K562 (cell line): ENCODE data around the gene LDLR. TPM values are rescaled to one million over a fixed set of nuclear protein-coding genes. Genes with fewer than 3 reads are reported as not detected.

Experiments used
- BCL6 ChIP-seq: fragments of 250-450 bp; sonication (Bioruptor Pico); IDR thresholded peaks from 2 replicates; pipeline ENCODE4 v1.4.0; 2020
- CREB1 ChIP-seq, 2 experiments: sonication (generic) in 1 of 2; formaldehyde crosslinking in 1 of 2; IDR thresholded peaks; 2 replicates each; pipeline versions ENCODE4 v1.6.1 to v1.8.0; 2012 to 2022; ENCODE audit warnings: inconsistent platforms in 1 of 2, mild to moderate bottlenecking in 1 of 2, missing genetic modification reagents in 1 of 2, moderate library complexity in 1 of 2
- CSDE1 ChIP-seq, 2 experiments: fragments of 450-650 bp; IDR thresholded peaks; 2 replicates each; pipeline ENCODE4 v1.6.1; 2016; ENCODE audit warnings: mild to moderate bottlenecking in 1 of 2
- DDX20 ChIP-seq: fragments of 450-650 bp; IDR thresholded peaks from 2 replicates; pipeline ENCODE4 v1.6.1; 2016; ENCODE audit warnings: missing genetic modification characterization, low read depth, mild to moderate bottlenecking, missing compliant biosample characterization, moderate library complexity
- MCM5 ChIP-seq: fragments of 450-650 bp; IDR thresholded peaks from 2 replicates; pipeline ENCODE4 v1.6.1; 2016; ENCODE audit warnings: low read depth
- NCOR1 ChIP-seq: fragments of 450-650 bp; IDR thresholded peaks from 2 replicates; pipeline ENCODE4 v1.6.1; 2016; ENCODE audit warnings: mild to moderate bottlenecking, moderate library complexity
- POLR2B ChIP-seq: fragments of 450-650 bp; IDR thresholded peaks from 2 replicates; pipeline ENCODE4 v1.6.1; 2018; ENCODE audit warnings: low read depth; ENCODE audit not compliant: partially characterized antibody
- RAD51 ChIP-seq: fragments of 450-650 bp; IDR thresholded peaks from 2 replicates; pipeline ENCODE4 v1.7.1; 2016; ENCODE audit warnings: low read depth, mild to moderate bottlenecking, borderline replicate concordance
- RBM15 ChIP-seq: fragments of 200-400 bp; formaldehyde crosslinking; IDR thresholded peaks from 2 replicates; pipeline ENCODE4 v1.6.1; 2018; ENCODE audit warnings: mild to moderate bottlenecking, low read length, moderate library complexity; ENCODE audit not compliant: insufficient read depth
- RBM22 ChIP-seq: fragments of 200-400 bp; formaldehyde crosslinking; IDR thresholded peaks from 2 replicates; pipeline ENCODE4 v1.6.1; 2018; ENCODE audit warnings: low read length, low read depth; ENCODE audit not compliant: poor library complexity, severe bottlenecking
- SLC30A9 ChIP-seq: fragments of 250-450 bp; sonication (Bioruptor Pico); IDR thresholded peaks from 2 replicates; pipeline ENCODE4 v1.8.0; 2022; ENCODE audit warnings: mild to moderate bottlenecking, moderate library complexity
- SMC3 ChIP-seq: conservative IDR thresholded peaks from 2 replicates; pipeline ENCODE4 v1.6.1; 2011; ENCODE audit warnings: low read depth, low read length, improper control_type of control experiment; ENCODE audit not compliant: insufficient read depth
- SUPT5H ChIP-seq: fragments of 450-650 bp; IDR thresholded peaks from 2 replicates; pipeline ENCODE4 v1.6.1; 2016
- YBX1 ChIP-seq: fragments of 450-650 bp; IDR thresholded peaks from 2 replicates; pipeline ENCODE4 v1.7.1; 2016; ENCODE audit warnings: mild to moderate bottlenecking
- ZNF224 ChIP-seq: sonication (generic); formaldehyde crosslinking; IDR thresholded peaks from 2 replicates; pipeline ENCODE4 v1.8.0; 2022; ENCODE audit warnings: mild to moderate bottlenecking, missing genetic modification reagents
- ZNF408 ChIP-seq: fragments of 250-450 bp; sonication (Bioruptor Pico); IDR thresholded peaks from 2 replicates; pipeline ENCODE4 v1.4.0; 2020; ENCODE audit warnings: low read depth, mild to moderate bottlenecking, moderate library complexity
- ZNF551 ChIP-seq: fragments of 250-450 bp; sonication (Bioruptor Pico); IDR thresholded peaks from 2 replicates; pipeline ENCODE4 v1.5.0; 2021; ENCODE audit warnings: mild to moderate bottlenecking, moderate library complexity
- ZNF780A ChIP-seq: fragments of 250-450 bp; sonication (Bioruptor Pico); IDR thresholded peaks from 2 replicates; pipeline ENCODE4 v1.5.0; 2021; ENCODE audit warnings: mild to moderate bottlenecking
- polyA plus RNA-seq, 8 experiments: library from polyadenylated mRNA; depleted of rRNA in 4 of 8; stranded (reverse) in 5 of 8; unstranded in 3 of 8; fragments of >200 nt; fragmentation: Nextera tagmentation in 2 of 8; fragmentation: Illumina TruSeq in 1 of 8; extraction: Ambion mirVana in 2 of 8; extraction: Trizol in 1 of 8; gene quantifications; 2 replicates each; pipeline versions ENCODE4 v1.2.1 to v1.2.3, GENCODE V29; 2011 to 2014; ENCODE audit warnings: inconsistent platforms in 1 of 8, missing spikeins in 1 of 8
- total RNA-seq, 7 experiments: library from RNA; depleted of rRNA in 6 of 7; stranded (reverse); fragments of >200 nt in 6 of 7; fragmentation: Illumina TruSeq in 2 of 7; extraction: Trizol in 2 of 7; gene quantifications; 2 replicates each; pipeline versions ENCODE4 v1.2.1 to v1.2.3, GENCODE V29; 2011 to 2021; ENCODE audit warnings: low replicate concordance in 1 of 7
- TF ChIP-seq, protein P1 (sequence below): sonication (generic); formaldehyde crosslinking; IDR thresholded peaks from 2 replicates; pipeline ENCODE4 v1.8.0; 2022; ENCODE audit warnings: missing genetic modification reagents, mild to moderate bottlenecking, moderate library complexity, borderline replicate concordance
- TF ChIP-seq, protein P2 (sequence below): fragments of 450-650 bp; IDR thresholded peaks from 2 replicates; pipeline ENCODE4 v1.6.1; 2016; ENCODE audit warnings: mild to moderate bottlenecking
- TF ChIP-seq, protein P3 (sequence below): fragments of 250-450 bp; sonication (Bioruptor Pico); IDR thresholded peaks from 2 replicates; pipeline ENCODE4 v1.5.0; 2021; ENCODE audit warnings: mild to moderate bottlenecking, moderate library complexity

LDLR gene
- total and polyA plus RNA-seq, 9 of the 15 experiments (the other 6 are each of a cell fraction or from before 2014, with no cell fraction given), result 19.9 to 114 (median 56.3) TPM

DNA sequence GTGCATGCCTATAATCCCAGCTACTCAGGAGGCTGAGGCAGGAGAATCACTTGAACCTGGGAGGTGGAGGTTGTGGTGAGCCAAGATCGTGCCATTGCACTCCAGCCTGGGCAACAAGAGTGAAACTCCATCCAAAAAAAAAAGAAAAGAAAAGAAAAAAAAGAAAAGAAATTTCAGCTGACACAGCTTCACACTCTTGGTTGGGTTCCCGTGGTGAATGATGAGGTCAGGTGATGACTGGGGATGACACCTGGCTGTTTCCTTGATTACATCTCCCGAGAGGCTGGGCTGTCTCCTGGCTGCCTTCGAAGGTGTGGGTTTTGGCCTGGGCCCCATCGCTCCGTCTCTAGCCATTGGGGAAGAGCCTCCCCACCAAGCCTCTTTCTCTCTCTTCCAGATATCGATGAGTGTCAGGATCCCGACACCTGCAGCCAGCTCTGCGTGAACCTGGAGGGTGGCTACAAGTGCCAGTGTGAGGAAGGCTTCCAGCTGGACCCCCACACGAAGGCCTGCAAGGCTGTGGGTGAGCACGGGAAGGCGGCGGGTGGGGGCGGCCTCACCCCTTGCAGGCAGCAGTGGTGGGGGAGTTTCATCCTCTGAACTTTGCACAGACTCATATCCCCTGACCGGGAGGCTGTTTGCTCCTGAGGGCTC lies 22.0 kb downstream of the LDLR start (continued):
- peak; percentile 62; the same call in 1 of the 2 replicates for TF ChIP-seq SUPT5H
- no peak for TF ChIP-seq DDX20 (tag)
- TF ChIP-seq RBM22, result peak; percentile 87
- TF ChIP-seq, protein P1, sequence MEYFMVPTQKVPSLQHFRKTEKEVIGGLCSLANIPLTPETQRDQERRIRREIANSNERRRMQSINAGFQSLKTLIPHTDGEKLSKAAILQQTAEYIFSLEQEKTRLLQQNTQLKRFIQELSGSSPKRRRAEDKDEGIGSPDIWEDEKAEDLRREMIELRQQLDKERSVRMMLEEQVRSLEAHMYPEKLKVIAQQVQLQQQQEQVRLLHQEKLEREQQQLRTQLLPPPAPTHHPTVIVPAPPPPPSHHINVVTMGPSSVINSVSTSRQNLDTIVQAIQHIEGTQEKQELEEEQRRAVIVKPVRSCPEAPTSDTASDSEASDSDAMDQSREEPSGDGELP, result no peak
- no peak for TF ChIP-seq SLC30A9 (CRISPR knock-in tag)
- no peak for TF ChIP-seq ZNF224 (CRISPR knock-in tag)
- no peak for TF ChIP-seq RAD51
- TF ChIP-seq ZNF551 (CRISPR knock-in tag), result no peak
- TF ChIP-seq MCM5, result no peak
- TF ChIP-seq BCL6, result no peak
- TF ChIP-seq ZNF408 (CRISPR knock-in tag), result no peak
- TF ChIP-seq, protein P2, sequence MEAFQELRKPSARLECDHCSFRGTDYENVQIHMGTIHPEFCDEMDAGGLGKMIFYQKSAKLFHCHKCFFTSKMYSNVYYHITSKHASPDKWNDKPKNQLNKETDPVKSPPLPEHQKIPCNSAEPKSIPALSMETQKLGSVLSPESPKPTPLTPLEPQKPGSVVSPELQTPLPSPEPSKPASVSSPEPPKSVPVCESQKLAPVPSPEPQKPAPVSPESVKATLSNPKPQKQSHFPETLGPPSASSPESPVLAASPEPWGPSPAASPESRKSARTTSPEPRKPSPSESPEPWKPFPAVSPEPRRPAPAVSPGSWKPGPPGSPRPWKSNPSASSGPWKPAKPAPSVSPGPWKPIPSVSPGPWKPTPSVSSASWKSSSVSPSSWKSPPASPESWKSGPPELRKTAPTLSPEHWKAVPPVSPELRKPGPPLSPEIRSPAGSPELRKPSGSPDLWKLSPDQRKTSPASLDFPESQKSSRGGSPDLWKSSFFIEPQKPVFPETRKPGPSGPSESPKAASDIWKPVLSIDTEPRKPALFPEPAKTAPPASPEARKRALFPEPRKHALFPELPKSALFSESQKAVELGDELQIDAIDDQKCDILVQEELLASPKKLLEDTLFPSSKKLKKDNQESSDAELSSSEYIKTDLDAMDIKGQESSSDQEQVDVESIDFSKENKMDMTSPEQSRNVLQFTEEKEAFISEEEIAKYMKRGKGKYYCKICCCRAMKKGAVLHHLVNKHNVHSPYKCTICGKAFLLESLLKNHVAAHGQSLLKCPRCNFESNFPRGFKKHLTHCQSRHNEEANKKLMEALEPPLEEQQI, result no peak
- TF ChIP-seq, protein P3, sequence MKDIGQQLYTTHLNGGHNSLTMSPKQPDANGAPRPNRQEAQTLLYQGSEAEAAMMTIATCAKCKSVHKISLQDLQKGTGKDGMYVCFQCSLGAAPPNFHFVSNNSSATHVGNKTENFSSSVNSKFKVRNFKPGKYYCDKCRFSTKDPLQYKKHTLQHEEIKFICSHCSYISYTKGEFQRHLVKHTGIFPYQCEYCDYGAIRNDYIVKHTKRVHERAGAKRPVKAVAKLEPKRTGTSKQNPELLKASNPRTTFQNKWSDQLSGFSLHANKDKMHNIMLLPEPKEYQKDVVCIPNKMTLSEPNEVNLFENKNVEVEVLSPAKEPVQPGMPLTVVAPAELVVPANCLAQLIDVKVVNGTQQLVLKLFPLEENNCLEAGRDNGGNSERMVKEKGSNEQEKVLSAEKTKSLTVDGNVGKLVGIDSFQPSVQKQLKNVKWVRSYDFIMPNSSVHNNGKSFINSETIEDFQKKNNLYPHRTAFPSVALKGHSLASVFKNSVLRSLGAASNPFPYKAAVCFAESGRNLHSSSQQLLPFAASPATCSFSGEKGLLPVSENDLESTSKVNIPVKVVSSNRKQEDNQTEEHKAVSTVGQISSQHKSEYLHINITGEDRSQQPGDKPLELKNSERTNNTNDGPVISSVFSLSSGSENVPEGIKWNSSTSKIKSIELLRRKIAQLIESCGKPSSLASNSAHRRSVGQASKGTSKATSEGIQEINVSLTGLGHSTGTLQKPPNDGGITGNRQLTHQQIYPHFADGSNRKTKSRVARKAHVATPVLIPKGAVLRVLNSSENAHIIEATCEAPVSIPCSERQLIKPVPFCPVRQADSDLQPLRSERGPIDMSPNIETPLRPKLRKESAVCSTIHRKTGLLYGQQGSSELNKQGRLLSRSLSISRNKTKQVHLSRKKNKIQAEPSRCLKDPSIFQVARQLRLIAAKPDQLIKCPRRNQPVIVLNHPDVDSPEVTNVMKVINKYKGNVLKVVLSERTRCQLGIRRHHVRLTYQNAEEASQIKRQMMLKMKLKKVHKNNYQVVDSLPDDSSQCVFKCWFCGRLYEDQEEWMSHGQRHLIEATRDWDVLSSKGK, result no peak
- peak; percentile 61 for TF ChIP-seq POLR2B
- no peak for TF ChIP-seq NCOR1
- TF ChIP-seq CSDE1 (IDR thresholded peaks at IDR 0.05), result no peak
- TF ChIP-seq RBM15, result no peak
- TF ChIP-seq CREB1 (IDR thresholded peaks at IDR 0.05), result no peak
- TF ChIP-seq CREB1 (CRISPR knock-in tag; IDR thresholded peaks at IDR 0.05), result no peak
- TF ChIP-seq SMC3, result no peak
- no peak for TF ChIP-seq YBX1
- TF ChIP-seq ZNF780A (CRISPR knock-in tag), result no peak
